HepG2 (cell line): ENCODE results near the gene TMEM97. TPM values are rescaled to one million over a fixed set of nuclear protein-coding genes. Genes with fewer than 3 reads are reported as not detected.

Source experiments
- ATAC-seq: fragments of 200-7000 bp; cut with Tn5 transposase; 3 replicates; pipeline ENCODE4 v1.9.1; 2020; ENCODE audit warnings: mild to moderate bottlenecking, moderate library complexity
- BruUV-seq: library from RNA; stranded (reverse); fragments of 400-500 nt; replicated peaks from 2 replicates; lab custom pipeline; 2021; lab: Mats Ljungman, UMichigan
- CTCF ChIA-PET: fragments of 300-600 bp; formaldehyde crosslinking; extraction: SDS; loops from one replicate; lab custom pipeline; 2021; ENCODE audit warnings: low total read pairs, inconsistent platforms, low intra/inter-chr PET ratio; lab: Yijun Ruan, JAX
- POLR2A ChIA-PET: fragments of 350-600 bp; sonication (Branson Sonifier 250); formaldehyde crosslinking; loops from one replicate; lab custom pipeline; 2020; ENCODE audit warnings: antibody characterized with exemption, inconsistent platforms; lab: Yijun Ruan, JAX
- DNase-seq: peaks from one replicate; pipeline ENCODE4 v3.0.0-alpha.2; 2015; ENCODE audit warnings: low spot score
- FAIRE-seq: peaks from 3 replicates; lab custom pipeline; 2011; peaks lifted over from hg19 to GRCh38; lab: Jason Lieb, UNC
- H2AFZ ChIP-seq: one replicate; pipeline ENCODE4 v1.6.1; 2011; ENCODE audit warnings: low read length, inconsistent platforms
- H3K27ac ChIP-seq: fragments of 300-600 bp; 3 replicates; pipeline ENCODE4 v1.8.0; 2011; ENCODE audit warnings: mixed run types, mild to moderate bottlenecking, mixed read lengths, low read length, inconsistent platforms; ENCODE audit not compliant: insufficient read depth; ENCODE audit errors: extremely low read length
- H3K27me3 ChIP-seq, 2 experiments: fragments of 200-600 bp in 1 of 2; 2 replicates in 1 of 2; 3 replicates in 1 of 2; pipeline versions ENCODE4 v1.6.0 to v1.8.0; 2011; ENCODE audit warnings: low read length in 2 of 2, mild to moderate bottlenecking in 2 of 2, moderate library complexity in 2 of 2, inconsistent platforms in 1 of 2; ENCODE audit not compliant: insufficient read depth in 2 of 2, control insufficient read depth in 1 of 2
- H3K36me3 ChIP-seq, 2 experiments: fragments of 200-600 bp in 1 of 2; replicated peaks in 1 of 2; 2 replicates in 1 of 2; 3 replicates in 1 of 2; pipeline versions ENCODE4 v1.5.1 to v1.8.0; 2011; ENCODE audit warnings: low read length in 2 of 2, inconsistent platforms in 1 of 2; ENCODE audit not compliant: insufficient read depth in 2 of 2, control insufficient read depth in 1 of 2
- H3K4me1 ChIP-seq: 2 replicates; pipeline ENCODE4 v1.5.1; 2012; ENCODE audit warnings: low read length, inconsistent platforms; ENCODE audit not compliant: insufficient read depth
- H3K4me2 ChIP-seq: 2 replicates; pipeline ENCODE4 v1.6.0; 2011; ENCODE audit warnings: low read depth, low read length, inconsistent platforms
- H3K4me3 ChIP-seq, 3 experiments: fragments of 200-600 bp in 1 of 3; sonication (generic), shearing (Covaris generic) in 1 of 3; replicated peaks in 1 of 3; 2 replicates each; pipeline ENCODE4 v1.5.1; 2011 to 2016; ENCODE audit warnings: low read length in 3 of 3, inconsistent platforms in 2 of 3, low read depth in 2 of 3, mild to moderate bottlenecking in 2 of 3, control low read depth in 1 of 3, mixed read lengths in 1 of 3; ENCODE audit not compliant: insufficient read depth in 1 of 3
- H3K79me2 ChIP-seq: one replicate; pipeline ENCODE4 v1.6.1; 2011; ENCODE audit warnings: low read length, inconsistent platforms; ENCODE audit not compliant: insufficient read depth
- H3K9ac ChIP-seq: 2 replicates; pipeline ENCODE4 v1.6.0; 2011; ENCODE audit warnings: mild to moderate bottlenecking, low read depth, low read length, inconsistent platforms; ENCODE audit not compliant: insufficient read depth
- H3K9me3 ChIP-seq: 2 replicates; pipeline ENCODE4 v1.5.1; 2012; ENCODE audit warnings: mild to moderate bottlenecking, low read length
- H4K20me1 ChIP-seq: 2 replicates; pipeline ENCODE4 v1.6.0; 2011; ENCODE audit warnings: inconsistent platforms, mild to moderate bottlenecking, low read length, moderate library complexity; ENCODE audit not compliant: insufficient read depth
- BRCA1 ChIP-seq: sonication (generic); formaldehyde crosslinking; IDR thresholded peaks from 2 replicates; pipeline ENCODE4 v1.4.0; 2020; ENCODE audit warnings: missing genetic modification reagents
- CEBPB ChIP-seq: IDR thresholded peaks from 2 replicates; pipeline ENCODE4 v1.6.1; 2011; ENCODE audit warnings: low read depth, low read length, improper control_type of control experiment, borderline replicate concordance
- FLYWCH1 ChIP-seq: sonication (generic); formaldehyde crosslinking; IDR thresholded peaks from 2 replicates; pipeline ENCODE4 v1.8.1; 2023; ENCODE audit warnings: mild to moderate bottlenecking, missing genetic modification reagents
- GATAD2A ChIP-seq: IDR thresholded peaks from 2 replicates; pipeline ENCODE4 v1.6.1; 2016
- NFE2 ChIP-seq: sonication (generic); formaldehyde crosslinking; IDR thresholded peaks from 2 replicates; pipeline ENCODE4 v1.4.0; 2020; ENCODE audit warnings: missing genetic modification reagents
- NR0B2 ChIP-seq: sonication (generic); formaldehyde crosslinking; IDR thresholded peaks from 2 replicates; pipeline ENCODE4 v1.4.0; 2020; ENCODE audit warnings: mild to moderate bottlenecking, missing genetic modification reagents
- SETDB1 ChIP-seq: sonication (generic); formaldehyde crosslinking; IDR thresholded peaks from 2 replicates; pipeline ENCODE4 v1.5.1; 2020; ENCODE audit warnings: missing genetic modification reagents, mild to moderate bottlenecking, borderline replicate concordance
- TEAD3 ChIP-seq: optimal IDR thresholded peaks from 2 replicates; pipeline ENCODE3; 2016; ENCODE audit warnings: borderline replicate concordance
- ZBTB8A ChIP-seq: sonication (generic); formaldehyde crosslinking; IDR thresholded peaks from 2 replicates; pipeline ENCODE4 v1.4.0; 2020; ENCODE audit warnings: mild to moderate bottlenecking, low read depth, missing genetic modification reagents, borderline replicate concordance
- ZNF253 ChIP-seq: sonication (generic); formaldehyde crosslinking; IDR thresholded peaks from 2 replicates; pipeline ENCODE4 v1.8.0; 2022; ENCODE audit warnings: mild to moderate bottlenecking, missing genetic modification reagents, borderline replicate concordance
- ZNF605 ChIP-seq: sonication (generic); formaldehyde crosslinking; IDR thresholded peaks from 2 replicates; pipeline ENCODE4 v1.8.0; 2022; ENCODE audit warnings: mild to moderate bottlenecking, missing genetic modification reagents
- ZNF780A ChIP-seq: sonication (generic); formaldehyde crosslinking; IDR thresholded peaks from 2 replicates; pipeline ENCODE4 v1.8.0; 2022; ENCODE audit warnings: mild to moderate bottlenecking, missing genetic modification reagents, moderate library complexity
- ZNF850 ChIP-seq: sonication (generic); formaldehyde crosslinking; conservative IDR thresholded peaks from 2 replicates; pipeline ENCODE4 v1.9.0; 2021; ENCODE audit warnings: mild to moderate bottlenecking, missing genetic modification reagents
- WGBS: methylation state at CpG from one replicate; pipeline ENCODE4 v1.1.6; 2017; ENCODE audit warnings: low lambda C conversion rate; 5-methylcytosine and 5-hydroxymethylcytosine counted together
- in situ Hi-C: cut with HindIII; loops from 2 replicates; pipeline ENCODE4 v1.10.0; 2017; ENCODE audit warnings: low pct_unique_long_range_greater_than_20kb; ENCODE audit not compliant: extremely low pct_ligation_motif_present
- intact Hi-C: fragments of 100-400 bp; cut with micrococcal nuclease; formaldehyde crosslinking; loops from one replicate; pipeline ENCODE4 v1.10.0; 2022; ENCODE audit not compliant: unreplicated experiment
- polyA plus RNA-seq, 8 experiments: library from polyadenylated mRNA; depleted of rRNA in 3 of 8; stranded (reverse) in 7 of 8; unstranded in 1 of 8; fragments of >200 nt; fragmentation: Illumina TruSeq in 4 of 8; extraction: Trizol in 4 of 8; gene quantifications; 2 replicates each; pipeline versions ENCODE4 v1.2.1 to v1.2.3, GENCODE V29; 2011 to 2016; ENCODE audit warnings: low read depth in 4 of 8, missing spikeins in 1 of 8, mixed read lengths in 1 of 8; ENCODE audit not compliant: insufficient read depth in 1 of 8
- total RNA-seq, 5 experiments: library from RNA; depleted of rRNA; stranded (reverse); fragments of >200 nt; fragmentation: Illumina TruSeq; extraction: Trizol; gene quantifications; 2 replicates each; pipeline ENCODE4 v1.2.3, GENCODE V29; 2016; ENCODE audit warnings: low read depth in 1 of 5
- TF ChIP-seq, protein P1 (sequence below): sonication (generic); formaldehyde crosslinking; IDR thresholded peaks from 2 replicates; pipeline ENCODE4 v1.4.0; 2020; ENCODE audit warnings: missing genetic modification reagents
- TF ChIP-seq, protein P2 (sequence below), 2 experiments: sonication (generic) in 1 of 2; formaldehyde crosslinking in 1 of 2; IDR thresholded peaks; 2 replicates each; pipeline versions ENCODE4 v1.4.0 to v1.6.1; 2016 to 2020; ENCODE audit warnings: borderline replicate concordance in 1 of 2, low read depth in 1 of 2, mild to moderate bottlenecking in 1 of 2, missing genetic modification reagents in 1 of 2
- TF ChIP-seq, protein P3 (sequence below): sonication (generic); formaldehyde crosslinking; IDR thresholded peaks from 2 replicates; pipeline ENCODE4 v1.5.0; 2020; ENCODE audit warnings: missing genetic modification reagents

TMEM97 gene
- total and polyA plus RNA-seq, 2 of the 13 experiments (the other 11 are each of a cell fraction or from before 2014, with no cell fraction given): 69.6 to 137 TPM

GRCh38 chr17:28324267-28324745, 5.3 kb downstream of the TMEM97 start:
- FAIRE-seq (no peak), ATAC-seq (no peak), DNase-seq (no peak)
- H3K4me1 ChIP-seq: peaks cover 78% of the 10 kb centered on the region
- H3K9ac ChIP-seq: no peak overlapping the region
- no peak overlapping the region for H3K4me3 ChIP-seq
- in situ Hi-C loops (loop anchor here (25.0 kb wide), 1 partner anchor 287 kb away; the partner anchor contains the start of gene NLK), intact Hi-C loops (no loop called here)
- peak overlapping the region; percentile 7 for H3K27ac ChIP-seq
- 69% methylated on average over 5 of the region's 5 CpGs for WGBS
- no TSS peak for BruUV-seq
- POLR2A ChIA-PET: no interaction called here
- H3K4me2 ChIP-seq: peak overlapping the region; percentile 21
- peaks cover 70% of the 10 kb centered on the region for H3K79me2 ChIP-seq
- CTCF ChIA-PET: no interaction called here
- H4K20me1 ChIP-seq: peaks cover 5% of the 10 kb centered on the region; the same call in 1 of the 2 replicates
- H3K36me3 ChIP-seq: peaks cover 9 to 39% of the 10 kb centered on the region in 2 experiments
- H2AFZ ChIP-seq: no peak overlapping the region
- H3K9me3 ChIP-seq: no peaks in the 10 kb centered on the region
- no peaks in the 10 kb centered on the region for H3K27me3 ChIP-seq
- TF ChIP-seq, protein P1, sequence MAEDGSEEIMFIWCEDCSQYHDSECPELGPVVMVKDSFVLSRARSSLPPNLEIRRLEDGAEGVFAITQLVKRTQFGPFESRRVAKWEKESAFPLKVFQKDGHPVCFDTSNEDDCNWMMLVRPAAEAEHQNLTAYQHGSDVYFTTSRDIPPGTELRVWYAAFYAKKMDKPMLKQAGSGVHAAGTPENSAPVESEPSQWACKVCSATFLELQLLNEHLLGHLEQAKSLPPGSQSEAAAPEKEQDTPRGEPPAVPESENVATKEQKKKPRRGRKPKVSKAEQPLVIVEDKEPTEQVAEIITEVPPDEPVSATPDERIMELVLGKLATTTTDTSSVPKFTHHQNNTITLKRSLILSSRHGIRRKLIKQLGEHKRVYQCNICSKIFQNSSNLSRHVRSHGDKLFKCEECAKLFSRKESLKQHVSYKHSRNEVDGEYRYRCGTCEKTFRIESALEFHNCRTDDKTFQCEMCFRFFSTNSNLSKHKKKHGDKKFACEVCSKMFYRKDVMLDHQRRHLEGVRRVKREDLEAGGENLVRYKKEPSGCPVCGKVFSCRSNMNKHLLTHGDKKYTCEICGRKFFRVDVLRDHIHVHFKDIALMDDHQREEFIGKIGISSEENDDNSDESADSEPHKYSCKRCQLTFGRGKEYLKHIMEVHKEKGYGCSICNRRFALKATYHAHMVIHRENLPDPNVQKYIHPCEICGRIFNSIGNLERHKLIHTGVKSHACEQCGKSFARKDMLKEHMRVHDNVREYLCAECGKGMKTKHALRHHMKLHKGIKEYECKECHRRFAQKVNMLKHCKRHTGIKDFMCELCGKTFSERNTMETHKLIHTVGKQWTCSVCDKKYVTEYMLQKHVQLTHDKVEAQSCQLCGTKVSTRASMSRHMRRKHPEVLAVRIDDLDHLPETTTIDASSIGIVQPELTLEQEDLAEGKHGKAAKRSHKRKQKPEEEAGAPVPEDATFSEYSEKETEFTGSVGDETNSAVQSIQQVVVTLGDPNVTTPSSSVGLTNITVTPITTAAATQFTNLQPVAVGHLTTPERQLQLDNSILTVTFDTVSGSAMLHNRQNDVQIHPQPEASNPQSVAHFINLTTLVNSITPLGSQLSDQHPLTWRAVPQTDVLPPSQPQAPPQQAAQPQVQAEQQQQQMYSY: no peak
- TF ChIP-seq TEAD3 (no peak), NR0B2 (CRISPR knock-in tag) (no peak), ZNF850 (CRISPR knock-in tag) (no peak), BRCA1 (CRISPR knock-in tag) (no peak), ZBTB8A (CRISPR knock-in tag) (no peak), ZNF780A (CRISPR knock-in tag) (no peak), ZNF253 (CRISPR knock-in tag) (no peak), NFE2 (no peak), SETDB1 (CRISPR knock-in tag) (no peak), ZNF605 (CRISPR knock-in tag) (no peak), FLYWCH1 (no peak), CEBPB (peak; percentile 75), GATAD2A (CRISPR knock-in tag) (0 out of 2 replicates have a peak, but pooled peaks have one; percentile 14)
- TF ChIP-seq, protein P2, sequence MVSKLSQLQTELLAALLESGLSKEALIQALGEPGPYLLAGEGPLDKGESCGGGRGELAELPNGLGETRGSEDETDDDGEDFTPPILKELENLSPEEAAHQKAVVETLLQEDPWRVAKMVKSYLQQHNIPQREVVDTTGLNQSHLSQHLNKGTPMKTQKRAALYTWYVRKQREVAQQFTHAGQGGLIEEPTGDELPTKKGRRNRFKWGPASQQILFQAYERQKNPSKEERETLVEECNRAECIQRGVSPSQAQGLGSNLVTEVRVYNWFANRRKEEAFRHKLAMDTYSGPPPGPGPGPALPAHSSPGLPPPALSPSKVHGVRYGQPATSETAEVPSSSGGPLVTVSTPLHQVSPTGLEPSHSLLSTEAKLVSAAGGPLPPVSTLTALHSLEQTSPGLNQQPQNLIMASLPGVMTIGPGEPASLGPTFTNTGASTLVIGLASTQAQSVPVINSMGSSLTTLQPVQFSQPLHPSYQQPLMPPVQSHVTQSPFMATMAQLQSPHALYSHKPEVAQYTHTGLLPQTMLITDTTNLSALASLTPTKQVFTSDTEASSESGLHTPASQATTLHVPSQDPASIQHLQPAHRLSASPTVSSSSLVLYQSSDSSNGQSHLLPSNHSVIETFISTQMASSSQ (IDR thresholded peaks at IDR 0.05; ENCODE audit: low read depth): peak; percentile 41; the same call in 1 of the 2 replicates
- TF ChIP-seq, protein P2 (CRISPR knock-in tag; IDR thresholded peaks at IDR 0.05; ENCODE audit: borderline replicate concordance): no peak
- TF ChIP-seq, protein P3, sequence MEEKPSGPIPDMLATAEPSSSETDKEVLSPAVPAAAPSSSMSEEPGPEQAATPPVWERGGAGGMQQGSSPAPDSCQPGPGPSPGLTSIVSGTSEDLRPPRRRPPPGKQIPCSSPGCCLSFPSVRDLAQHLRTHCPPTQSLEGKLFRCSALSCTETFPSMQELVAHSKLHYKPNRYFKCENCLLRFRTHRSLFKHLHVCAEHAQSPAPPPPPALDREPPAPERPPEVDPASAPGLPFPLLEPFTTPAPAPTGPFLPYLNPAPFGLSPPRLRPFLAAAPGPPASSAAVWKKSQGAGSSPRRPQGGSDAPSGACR (CRISPR knock-in tag): no peak
